ENCODE data around the gene ESRRG.

DNA sequence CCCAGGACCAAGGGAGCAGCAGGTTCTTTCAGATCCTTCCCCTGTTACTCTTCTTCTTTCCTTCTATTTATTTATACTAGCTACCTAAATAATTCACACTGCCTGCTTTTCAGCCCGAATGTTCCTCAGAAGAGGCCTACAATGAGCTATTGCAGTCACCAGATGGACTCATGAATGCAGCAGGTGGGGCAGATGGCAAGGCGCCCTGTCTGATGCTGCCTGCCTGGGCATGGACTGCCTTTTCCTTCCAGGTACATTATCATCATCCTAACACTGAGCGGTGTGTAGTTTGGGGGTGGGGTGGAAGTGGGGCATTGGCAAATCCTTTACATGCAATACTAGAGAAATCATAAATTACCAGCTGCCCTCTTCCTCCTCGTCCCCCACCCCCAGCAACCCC, 17.6 kb downstream of the ESRRG start:
- TF ChIP-seq, protein P1, sequence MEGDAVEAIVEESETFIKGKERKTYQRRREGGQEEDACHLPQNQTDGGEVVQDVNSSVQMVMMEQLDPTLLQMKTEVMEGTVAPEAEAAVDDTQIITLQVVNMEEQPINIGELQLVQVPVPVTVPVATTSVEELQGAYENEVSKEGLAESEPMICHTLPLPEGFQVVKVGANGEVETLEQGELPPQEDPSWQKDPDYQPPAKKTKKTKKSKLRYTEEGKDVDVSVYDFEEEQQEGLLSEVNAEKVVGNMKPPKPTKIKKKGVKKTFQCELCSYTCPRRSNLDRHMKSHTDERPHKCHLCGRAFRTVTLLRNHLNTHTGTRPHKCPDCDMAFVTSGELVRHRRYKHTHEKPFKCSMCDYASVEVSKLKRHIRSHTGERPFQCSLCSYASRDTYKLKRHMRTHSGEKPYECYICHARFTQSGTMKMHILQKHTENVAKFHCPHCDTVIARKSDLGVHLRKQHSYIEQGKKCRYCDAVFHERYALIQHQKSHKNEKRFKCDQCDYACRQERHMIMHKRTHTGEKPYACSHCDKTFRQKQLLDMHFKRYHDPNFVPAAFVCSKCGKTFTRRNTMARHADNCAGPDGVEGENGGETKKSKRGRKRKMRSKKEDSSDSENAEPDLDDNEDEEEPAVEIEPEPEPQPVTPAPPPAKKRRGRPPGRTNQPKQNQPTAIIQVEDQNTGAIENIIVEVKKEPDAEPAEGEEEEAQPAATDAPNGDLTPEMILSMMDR (IDR thresholded peaks at IDR 0.05; ENCODE audit: insufficient read depth, low read length, poor library complexity, severe bottlenecking): no peak
- no peak for TF ChIP-seq EZH2phosphoT487 (conservative IDR thresholded peaks at IDR 0.05; ENCODE audit: low read length)
